ES-I3 (cell line): ENCODE results near the gene GBGT1.
A peak's percentile ranks its signal among the peaks of the same experiment; 100 is the strongest.
"Not testable (repeated sequence)": the region's sequence is repeated elsewhere in the genome, so short reads cannot be mapped to it uniquely, and the experiment has no call there.

Experiments
- H3K36me3 ChIP-seq: 2 replicates; pipeline ENCODE4 v1.6.1; 2013; ENCODE audit warnings: mild to moderate bottlenecking, low read length, control low read depth, moderate library complexity; ENCODE audit not compliant: insufficient read depth
- H3K4me1 ChIP-seq: 2 replicates; pipeline ENCODE4 v1.6.1; 2013; ENCODE audit warnings: mild to moderate bottlenecking, control low read depth, low read length; ENCODE audit not compliant: insufficient read depth
- H3K9ac ChIP-seq: 2 replicates; pipeline ENCODE4 v1.6.1; 2013; ENCODE audit warnings: low read depth, mild to moderate bottlenecking, low read length, moderate library complexity
- H3K9me3 ChIP-seq: 2 replicates; pipeline ENCODE4 v1.6.1; 2013; ENCODE audit warnings: mild to moderate bottlenecking, low read length, moderate library complexity; ENCODE audit not compliant: control insufficient read depth, insufficient read depth

The GBGT1 gene

DNA sequence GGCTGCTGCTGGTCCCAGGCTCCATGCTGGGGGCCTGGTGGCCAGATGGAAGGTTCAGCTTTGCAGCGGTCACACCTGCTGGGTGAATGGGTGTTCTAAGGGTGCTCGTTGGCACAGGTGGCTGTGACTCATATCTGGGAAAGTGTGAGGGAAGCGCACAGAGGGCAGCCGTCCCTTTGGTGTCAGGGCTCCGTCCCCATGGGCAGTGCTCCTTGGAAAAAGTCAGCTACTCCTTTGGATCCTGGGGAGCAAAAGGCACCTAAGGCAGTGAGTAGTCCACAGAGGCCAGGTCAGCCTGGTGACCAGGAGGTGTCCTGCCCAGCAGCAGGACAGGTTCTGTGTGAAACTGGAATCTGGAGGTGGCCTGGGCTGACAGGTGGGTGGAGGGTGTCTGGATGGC is 18.4 kb upstream of the GBGT1 start:
- no peak overlapping the region for H3K9ac ChIP-seq
- no peaks in the 10 kb centered on the region; the same call in 1 of the 2 replicates for H3K4me1 ChIP-seq
- no peaks in the 10 kb centered on the region for H3K9me3 ChIP-seq
- no peaks in the 10 kb centered on the region for H3K36me3 ChIP-seq

DNA sequence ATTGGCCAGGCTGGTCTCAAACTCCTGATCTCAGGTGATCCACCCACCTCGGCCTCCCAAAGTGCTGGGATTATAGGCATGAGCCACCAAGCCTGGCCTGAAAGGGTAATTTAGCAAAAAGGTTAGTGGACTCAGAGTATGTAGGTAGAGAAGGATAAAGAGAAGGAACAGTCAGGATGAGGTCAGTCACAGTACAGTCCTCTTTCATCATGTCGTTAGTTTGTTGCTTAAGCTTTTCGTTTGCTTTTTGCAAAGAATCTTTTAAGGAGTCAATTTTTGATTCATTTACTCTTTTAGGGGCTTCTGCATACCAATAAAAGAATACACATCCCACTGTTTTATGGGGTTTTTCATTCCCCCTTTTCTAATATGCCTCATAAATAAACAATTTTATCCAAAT is 17.8 kb upstream of the GBGT1 start:
- no peaks in the 10 kb centered on the region; the same call in 1 of the 2 replicates for H3K4me1 ChIP-seq
- no peak overlapping the region for H3K9ac ChIP-seq
- no peaks in the 10 kb centered on the region for H3K9me3 ChIP-seq
- no peaks in the 10 kb centered on the region for H3K36me3 ChIP-seq

DNA sequence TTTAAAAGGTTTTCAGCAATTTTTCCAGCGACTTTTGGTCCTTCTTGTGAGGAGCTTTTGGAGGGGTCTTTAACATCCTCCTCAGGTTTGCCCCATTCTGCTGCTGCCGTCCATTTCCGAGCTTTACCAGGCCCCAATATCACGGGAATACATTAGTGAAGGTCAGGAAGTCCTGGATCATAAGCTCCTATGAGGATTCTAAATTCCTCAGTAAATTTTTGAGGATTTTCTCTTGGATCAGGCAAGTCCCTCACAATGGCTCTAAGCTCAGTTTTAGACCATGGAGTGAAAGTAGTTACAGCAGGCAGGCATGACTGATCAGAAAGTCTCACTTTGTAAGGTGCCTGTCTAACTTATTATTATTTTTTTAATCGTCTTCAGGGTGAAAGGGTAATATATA is 17.2 kb upstream of the GBGT1 start:
- H3K4me1 ChIP-seq = no peaks in the 10 kb centered on the region; the same call in 1 of the 2 replicates
- H3K36me3 ChIP-seq = no peaks in the 10 kb centered on the region

DNA sequence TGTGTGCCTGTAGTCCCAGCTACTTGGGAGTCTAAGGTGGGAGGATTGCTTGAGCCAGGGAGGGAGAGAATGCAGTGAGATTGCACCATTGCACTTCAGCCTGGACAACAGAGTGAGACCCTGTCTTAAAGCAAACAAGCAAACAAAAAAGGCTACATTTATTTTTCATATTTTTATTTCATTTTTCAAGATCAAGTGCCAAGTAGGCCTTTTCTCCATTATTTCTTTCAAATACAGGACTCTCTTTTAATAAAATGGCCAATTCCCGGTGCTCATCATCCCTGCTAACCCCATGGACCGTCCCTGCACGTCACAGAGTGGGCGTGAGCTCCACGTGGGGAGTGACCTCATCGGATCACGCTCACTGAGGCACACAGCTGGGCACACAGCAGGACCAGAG is 9.3 kb upstream of the GBGT1 start:
- Histone ChIP-seq H3K9me3 (no peaks in the 10 kb centered on the region), H3K9ac (no peak overlapping the region), H3K36me3 (no peaks in the 10 kb centered on the region), H3K4me1 (peaks cover 5% of the 10 kb centered on the region; the same call in 1 of the 2 replicates)

More for the DNA sequence above, 17.2 kb upstream of the GBGT1 start:
- no peaks in the 10 kb centered on the region for H3K9me3 ChIP-seq
- H3K9ac ChIP-seq = no peak overlapping the region

DNA sequence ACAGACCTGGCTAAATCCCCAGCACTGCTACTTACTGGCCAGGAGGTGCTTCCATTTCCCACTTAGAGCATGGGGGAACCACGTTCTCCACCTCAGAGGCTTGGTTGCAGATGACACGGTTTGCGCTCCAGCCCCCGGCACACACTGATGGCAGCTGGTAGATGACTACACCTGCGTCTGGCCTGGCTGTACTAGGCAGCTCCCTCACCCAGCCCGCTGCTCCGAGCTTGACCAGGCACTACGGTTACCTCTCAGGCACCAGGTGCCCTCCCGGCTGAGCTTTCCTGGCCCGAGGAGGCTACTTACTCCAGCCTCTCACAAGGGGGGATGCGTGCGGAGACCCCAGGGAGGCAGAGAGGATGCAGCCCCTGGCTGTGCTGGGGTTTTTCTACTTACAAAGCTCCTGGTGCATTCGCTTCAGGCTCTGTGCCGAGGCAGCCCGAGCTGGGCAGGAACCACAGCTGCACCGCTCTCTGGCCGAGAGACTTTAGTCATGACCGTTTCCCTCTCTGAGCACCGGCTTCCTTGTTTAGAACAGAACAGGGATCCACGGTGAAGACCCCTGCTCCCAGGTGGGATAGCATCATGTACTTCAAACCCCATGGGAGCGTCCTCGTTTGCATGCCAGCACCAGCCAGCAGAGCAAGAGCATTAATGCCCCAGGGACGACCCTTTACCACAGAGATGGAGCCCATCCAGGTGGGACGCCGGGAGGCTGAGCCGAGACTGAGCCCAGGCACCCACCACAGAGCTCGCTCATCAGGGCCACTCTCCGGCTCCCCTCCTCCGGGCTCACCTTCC is 7.6 kb upstream of the GBGT1 start:
- Histone ChIP-seq H3K36me3 (no peaks in the 10 kb centered on the region), H3K4me1 (peaks cover 6% of the 10 kb centered on the region; the same call in 1 of the 2 replicates), H3K9ac (no peak overlapping the region), H3K9me3 (no peaks in the 10 kb centered on the region)

DNA sequence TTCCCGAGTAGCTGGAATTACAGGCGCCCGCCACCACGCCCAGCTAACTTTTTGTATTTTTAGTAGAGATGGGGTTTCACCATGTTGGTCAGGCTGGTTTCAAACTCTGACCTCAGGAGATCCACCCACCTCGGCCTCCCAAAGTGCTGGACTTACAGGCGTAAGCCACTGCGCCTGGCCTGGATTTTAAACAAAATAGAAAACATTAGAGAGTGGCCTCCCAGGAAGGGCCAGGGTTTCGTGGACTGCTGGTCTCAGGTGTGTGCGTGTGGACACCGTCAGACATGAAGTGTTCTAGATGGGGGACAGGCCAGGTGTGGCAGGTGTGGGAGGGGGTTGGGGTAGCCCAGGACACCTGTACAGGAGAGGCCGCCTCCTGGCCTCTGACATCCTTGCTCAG is 7.0 kb upstream of the GBGT1 start:
- Histone ChIP-seq H3K36me3 (no peaks in the 10 kb centered on the region), H3K4me1 (peaks cover 6% of the 10 kb centered on the region; the same call in 1 of the 2 replicates), H3K9ac (no peak overlapping the region), H3K9me3 (no peaks in the 10 kb centered on the region)

DNA sequence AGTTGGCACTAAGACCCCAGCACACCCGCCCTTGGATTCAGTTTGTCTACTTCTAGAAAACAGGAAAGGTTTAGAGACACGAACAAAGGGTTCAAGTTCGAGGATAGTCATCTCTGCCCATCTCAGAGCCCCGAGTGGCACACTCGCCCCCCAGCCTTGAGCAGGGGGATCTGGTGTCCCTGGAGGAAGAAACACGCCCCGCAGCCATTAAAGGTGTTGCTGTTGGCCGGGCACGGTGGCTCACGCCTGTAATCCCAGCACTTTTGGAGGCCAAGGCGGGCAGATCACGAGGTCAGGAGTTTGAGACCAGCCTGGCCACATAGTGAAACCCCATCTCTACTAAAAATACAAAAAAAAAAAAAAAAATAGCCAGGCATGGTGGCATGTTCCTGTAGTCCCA is 6.0 kb upstream of the GBGT1 start:
- H3K9me3 ChIP-seq, H3K36me3 ChIP-seq, H3K4me1 ChIP-seq, H3K9ac ChIP-seq: not testable (repeated sequence)

DNA sequence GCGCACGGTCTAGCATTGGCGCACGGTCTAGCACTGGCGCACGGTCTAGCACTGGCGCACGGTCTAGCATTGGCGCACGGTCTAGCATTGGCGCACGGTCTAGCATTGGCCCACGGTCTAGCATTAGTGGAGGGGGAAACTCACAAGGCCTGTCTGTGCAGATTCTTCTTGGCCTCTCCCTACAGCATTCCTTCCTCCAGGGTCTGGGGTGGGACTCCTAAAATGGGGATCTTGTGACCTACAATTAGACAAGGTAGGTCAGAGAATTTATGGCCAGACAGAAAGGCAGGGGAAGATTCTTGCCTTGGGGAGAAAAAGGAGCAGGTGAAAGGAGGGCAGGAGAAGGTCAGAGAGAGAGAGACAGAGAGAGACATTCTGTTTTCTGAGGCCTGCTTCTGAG is 5.4 kb upstream of the GBGT1 start:
- H3K36me3 ChIP-seq = no peaks in the 10 kb centered on the region
- H3K4me1 ChIP-seq = peaks cover 11% of the 10 kb centered on the region
- H3K9ac ChIP-seq = no peak overlapping the region
- H3K9me3 ChIP-seq = no peaks in the 10 kb centered on the region

DNA sequence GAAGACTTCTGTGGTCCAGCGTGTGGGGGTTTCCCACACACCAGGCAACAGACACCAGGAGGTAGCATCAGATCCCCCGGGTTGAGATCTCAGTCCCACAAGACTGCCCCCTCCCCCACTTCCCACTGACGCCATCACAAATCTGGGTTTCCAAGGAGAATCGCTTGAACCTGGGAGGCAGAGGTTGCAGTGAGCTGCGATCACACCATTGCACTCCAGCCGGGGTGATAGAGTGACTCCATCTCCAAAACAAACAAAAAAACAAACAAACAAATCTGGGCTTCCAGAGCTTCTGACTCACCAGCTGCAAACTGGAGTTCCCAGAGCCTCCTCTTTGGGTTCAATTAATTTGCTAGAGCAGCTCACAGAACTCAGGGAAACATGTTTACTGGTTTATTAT is 4.7 kb upstream of the GBGT1 start:
- Histone ChIP-seq H3K36me3 (no peaks in the 10 kb centered on the region), H3K9ac (no peak overlapping the region), H3K4me1 (peaks cover 12% of the 10 kb centered on the region), H3K9me3 (no peaks in the 10 kb centered on the region)

DNA sequence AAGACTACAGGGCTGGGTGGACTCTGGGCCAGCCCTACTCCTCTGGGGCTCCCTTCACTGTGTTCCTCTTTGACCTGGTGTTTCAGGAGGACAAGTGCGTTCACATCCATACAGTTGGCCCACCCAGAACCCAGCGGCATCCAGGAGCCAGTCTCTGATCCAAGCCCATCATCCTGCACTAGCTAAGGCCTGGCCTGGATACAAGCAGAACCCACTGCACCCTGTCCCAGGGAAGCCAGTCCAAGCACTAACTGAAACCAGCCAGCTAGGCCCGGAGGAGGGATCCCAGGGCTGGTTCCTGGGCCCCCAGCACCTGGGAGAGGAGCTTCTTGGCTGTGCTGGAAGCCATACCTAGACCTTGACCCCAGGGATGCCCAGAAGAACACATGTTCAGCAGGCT is 4.1 kb upstream of the GBGT1 start:
- Histone ChIP-seq H3K9ac (no peak overlapping the region), H3K9me3 (no peaks in the 10 kb centered on the region), H3K4me1 (peaks cover 12% of the 10 kb centered on the region), H3K36me3 (no peaks in the 10 kb centered on the region)

DNA sequence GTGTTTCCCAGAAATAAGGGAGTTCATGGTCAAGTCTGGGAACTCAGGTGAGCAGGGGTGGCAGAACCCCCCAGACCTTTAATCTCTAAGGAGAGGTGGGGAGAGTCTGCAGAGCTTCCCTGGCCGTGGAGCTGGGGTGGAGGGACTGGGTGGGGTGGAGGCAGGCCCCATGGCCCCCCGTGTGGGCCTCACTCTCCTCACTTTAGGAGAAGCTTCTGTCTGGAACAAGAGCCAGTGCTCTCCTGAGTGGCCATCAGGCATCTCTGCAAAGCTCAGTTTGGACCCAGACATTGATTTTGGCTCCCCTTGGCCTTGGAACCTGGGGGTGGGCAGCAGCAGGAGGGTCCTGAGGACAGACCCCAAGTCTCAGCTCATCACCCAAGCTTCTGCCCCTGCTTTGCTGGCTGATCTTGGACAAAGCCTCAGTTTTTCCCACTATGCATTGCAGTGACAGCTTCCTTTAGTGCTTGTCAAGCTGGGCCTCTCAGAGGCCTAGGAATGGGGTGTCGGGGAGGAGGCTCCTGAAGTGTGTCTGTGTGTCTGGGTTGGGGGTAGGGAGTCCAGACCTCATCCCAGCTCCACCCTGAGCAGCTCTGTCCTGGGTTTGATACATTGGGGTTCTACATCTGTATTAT is 3.5 kb upstream of the GBGT1 start:
- Histone ChIP-seq H3K9me3 (no peaks in the 10 kb centered on the region), H3K4me1 (peaks cover 12% of the 10 kb centered on the region), H3K36me3 (no peaks in the 10 kb centered on the region), H3K9ac (no peak overlapping the region)

DNA sequence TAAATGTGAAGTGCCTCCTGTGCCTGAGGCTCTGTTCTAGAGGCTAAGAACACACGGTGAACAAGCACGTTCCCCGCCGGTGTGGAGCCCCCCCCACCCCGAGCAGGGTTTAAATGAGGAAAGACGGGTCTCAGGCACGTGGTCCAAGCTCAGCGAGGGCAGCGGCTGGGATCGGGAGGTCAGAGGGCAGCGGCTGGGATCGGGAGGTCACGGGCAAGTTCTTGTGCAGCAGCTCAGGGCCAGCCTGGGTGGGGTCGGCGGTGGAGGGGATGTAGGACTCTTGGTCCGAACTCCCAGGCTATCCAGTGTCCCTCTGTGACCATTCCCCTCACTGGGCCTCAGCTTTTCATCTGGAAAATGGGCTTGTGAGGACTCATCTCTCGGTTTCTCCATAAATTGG is 2.7 kb upstream of the GBGT1 start:
- H3K4me1 ChIP-seq = peaks cover 12% of the 10 kb centered on the region
- no peaks in the 10 kb centered on the region for H3K36me3 ChIP-seq
- no peaks in the 10 kb centered on the region for H3K9me3 ChIP-seq
- no peak overlapping the region for H3K9ac ChIP-seq

DNA sequence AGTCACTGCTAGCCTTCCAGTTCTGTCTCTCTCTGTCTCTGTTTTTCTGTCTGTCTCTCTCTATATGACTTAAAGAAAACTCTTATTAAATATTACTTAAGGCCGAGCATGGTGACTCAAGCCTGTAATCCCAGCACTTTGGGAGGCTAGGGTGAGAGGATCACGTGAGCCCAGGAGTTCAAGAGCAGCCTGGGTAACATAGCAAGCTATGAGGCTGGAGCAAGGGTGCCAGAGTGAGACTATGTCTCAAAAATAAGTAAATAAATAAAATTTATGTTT is 1.7 kb upstream of the GBGT1 start:
- H3K9me3 ChIP-seq = no peaks in the 10 kb centered on the region
- peaks cover 12% of the 10 kb centered on the region for H3K4me1 ChIP-seq
- H3K36me3 ChIP-seq = no peaks in the 10 kb centered on the region
- no peak overlapping the region for H3K9ac ChIP-seq

DNA sequence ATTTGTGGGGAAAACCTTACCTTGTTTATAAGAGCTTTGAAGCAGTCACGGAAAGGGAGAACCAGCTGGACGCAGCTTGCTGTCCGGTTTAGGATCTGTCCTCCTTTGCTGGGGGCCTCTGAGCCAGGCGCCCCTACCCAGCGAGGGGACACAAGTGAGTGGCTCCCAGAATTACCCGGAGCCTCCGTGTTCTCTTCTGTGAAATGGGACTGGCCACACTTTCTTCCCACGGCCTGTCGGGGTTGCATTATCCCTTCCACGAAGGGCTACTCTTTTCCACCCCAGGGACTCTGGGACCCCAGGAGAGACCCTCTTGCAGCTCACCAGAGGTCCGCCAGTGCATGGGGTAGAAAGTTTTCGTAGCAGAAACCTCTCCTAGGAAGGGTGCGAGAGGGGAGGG is 477 bp upstream of the GBGT1 start:
- no peaks in the 10 kb centered on the region for H3K9me3 ChIP-seq
- H3K36me3 ChIP-seq = no peaks in the 10 kb centered on the region
- peak overlapping the region; percentile 72; the same call in 1 of the 2 replicates for H3K9ac ChIP-seq
- H3K4me1 ChIP-seq = peaks cover 12% of the 10 kb centered on the region

DNA sequence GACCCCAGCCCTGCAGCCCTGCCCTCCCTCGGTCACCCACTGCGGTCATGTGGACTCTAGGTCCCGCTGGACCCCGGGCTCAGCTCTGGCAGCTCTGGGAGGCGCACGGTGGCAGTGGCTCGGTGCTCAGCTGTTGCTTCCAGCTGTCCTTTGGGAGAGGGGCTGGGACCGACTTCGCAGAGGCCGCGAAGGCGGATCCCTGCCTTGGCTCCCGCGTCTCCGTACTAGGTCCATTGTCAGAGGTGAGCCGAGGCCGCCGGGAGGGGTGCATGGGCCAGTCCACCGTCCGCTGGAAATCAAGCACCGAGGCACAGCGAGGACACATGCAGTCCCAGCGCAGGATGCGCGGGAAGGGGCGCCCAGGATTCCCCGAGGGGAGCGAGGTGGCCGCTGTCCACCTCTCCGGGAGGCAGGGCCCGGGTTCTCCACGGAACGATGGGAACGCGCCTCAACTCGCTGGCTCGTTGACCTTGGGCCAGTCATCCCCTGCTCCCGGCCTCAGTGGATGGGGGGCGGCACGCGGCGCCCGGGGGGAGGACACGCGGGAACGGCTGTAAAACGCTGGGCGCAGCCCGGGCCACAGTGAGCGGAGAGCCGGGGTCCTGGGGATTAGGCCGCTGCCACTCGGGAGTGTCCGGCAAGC is 732 bp downstream of the GBGT1 start:
- H3K9ac ChIP-seq = peak overlapping the region; percentile 72

More for the DNA sequence above, 732 bp downstream of the GBGT1 start:
- no peaks in the 10 kb centered on the region for H3K9me3 ChIP-seq
- H3K4me1 ChIP-seq = peaks cover 6% of the 10 kb centered on the region
- H3K36me3 ChIP-seq = no peaks in the 10 kb centered on the region
